Naive thymus-derived CD4-positive, alpha-beta T cell (primary cell): ENCODE results near the gene ZNF202. TPM values are rescaled to one million over a fixed set of nuclear protein-coding genes. Genes with fewer than 3 reads are reported as not detected.

Experiments used
- ATAC-seq: fragments of 150-1000 bp; cut with Tn5 transposase; 2 replicates; pipeline ENCODE4 v1.10.0; 2021; ENCODE audit warnings: mild to moderate bottlenecking, moderate library complexity
- CTCF ChIA-PET: fragments of 350-600 bp; sonication (Branson Sonifier 250); formaldehyde crosslinking; loops from one replicate; lab custom pipeline; 2021; ENCODE audit warnings: antibody characterized with exemption; lab: Charles Lee
- POLR2A ChIA-PET: fragments of 350-600 bp; sonication (Branson Sonifier 250); formaldehyde crosslinking; loops from one replicate; lab custom pipeline; 2021; ENCODE audit warnings: antibody characterized with exemption, inconsistent platforms; lab: Charles Lee
- DNase-seq, 9 donors: peaks; one replicate each; pipeline versions ENCODE4 v3.0.0 to v3.0.0-alpha.2; 2020 to 2022; ENCODE audit warnings: mixed read lengths in 1 of 9
- H3K27ac ChIP-seq: one replicate; pipeline ENCODE4 v1.7.0; 2013; ENCODE audit warnings: mild to moderate bottlenecking, low read depth, low read length, moderate library complexity
- H3K27me3 ChIP-seq, 2 donors: one replicate each; pipeline ENCODE4 v1.7.0; 2013; ENCODE audit warnings: low read length in 2 of 2, mild to moderate bottlenecking in 2 of 2, moderate library complexity in 2 of 2; ENCODE audit not compliant: control insufficient read depth in 2 of 2, insufficient read depth in 2 of 2
- H3K36me3 ChIP-seq, 3 experiments: 1 replicate in 2 of 3; 2 replicates in 1 of 3; pipeline ENCODE4 v1.7.0; 2013; ENCODE audit warnings: low read length in 3 of 3, mild to moderate bottlenecking in 3 of 3, moderate library complexity in 1 of 3; ENCODE audit not compliant: insufficient read depth in 3 of 3, control insufficient read depth in 2 of 3
- H3K4me1 ChIP-seq, 2 donors: one replicate each; pipeline ENCODE4 v1.7.0; 2013; ENCODE audit warnings: low read length in 2 of 2, mild to moderate bottlenecking in 2 of 2, moderate library complexity in 1 of 2; ENCODE audit not compliant: control insufficient read depth in 2 of 2, insufficient read depth in 2 of 2
- H3K4me3 ChIP-seq: 2 replicates; pipeline ENCODE4 v1.7.0; 2013; ENCODE audit warnings: mild to moderate bottlenecking, low read length
- H3K9me3 ChIP-seq, 3 experiments: 1 replicate in 2 of 3; 2 replicates in 1 of 3; pipeline ENCODE4 v1.7.0; 2013; ENCODE audit warnings: low read length in 3 of 3; ENCODE audit not compliant: control insufficient read depth in 2 of 3
- H3K27ac Mint-ChIP-seq, 9 donors: one replicate each; pipeline ENCODE4 v1.8.0; 2020 to 2022; ENCODE audit warnings: mixed read lengths in 9 of 9, mild to moderate bottlenecking in 8 of 9, moderate library complexity in 5 of 9, inconsistent platforms in 2 of 9
- H3K27me3 Mint-ChIP-seq, 5 donors: one replicate each; pipeline ENCODE4 v1.8.0; 2021 to 2022; ENCODE audit warnings: mixed read lengths in 5 of 5, mild to moderate bottlenecking in 1 of 5
- H3K36me3 Mint-ChIP-seq, 5 donors: one replicate each; pipeline ENCODE4 v1.8.0; 2020 to 2022; ENCODE audit warnings: mixed read lengths in 5 of 5, mild to moderate bottlenecking in 3 of 5, inconsistent platforms in 1 of 5
- H3K4me1 Mint-ChIP-seq, 7 donors: one replicate each; pipeline ENCODE4 v1.8.0; 2020 to 2022; ENCODE audit warnings: mixed read lengths in 7 of 7, mild to moderate bottlenecking in 3 of 7, inconsistent platforms in 1 of 7
- H3K4me3 Mint-ChIP-seq, 10 donors: one replicate each; pipeline ENCODE4 v1.8.0; 2020 to 2022; ENCODE audit warnings: mild to moderate bottlenecking in 10 of 10, mixed read lengths in 10 of 10, moderate library complexity in 6 of 10, inconsistent platforms in 2 of 10
- H3K9me3 Mint-ChIP-seq, 11 donors: one replicate each; pipeline ENCODE4 v1.8.0; 2020 to 2022; ENCODE audit warnings: mixed read lengths in 11 of 11, mild to moderate bottlenecking in 4 of 11, inconsistent platforms in 1 of 11, moderate library complexity in 1 of 11
- intact Hi-C, 2 donors: fragments of 100-400 bp; cut with micrococcal nuclease; formaldehyde crosslinking; loops; one replicate each; pipeline ENCODE4 v1.15.1; 2023
- polyA plus RNA-seq, 2 donors: library from polyadenylated mRNA; unstranded; fragments of 300-500 nt; fragmentation: Illumina TruSeq; gene quantifications; one replicate each; pipeline ENCODE4 v1.2.3, GENCODE V29; 2021
- total RNA-seq, 6 experiments: library from RNA in 5 of 6; stranded (reverse) in 5 of 6; gene quantifications; 1 replicate in 5 of 6; 2 replicates in 1 of 6; pipeline ENCODE4 v1.2.3 and lab custom pipeline; 2021 to 2026

ZNF202 gene
- total and polyA plus RNA-seq, 7 experiments from 2014 or later = 5.8 to 27.0 (median 15.9) TPM

GRCh38 chr11:123707606-123708205 lies 33.8 kb downstream of the ZNF202 start:
- H3K36me3 Mint-ChIP-seq = no peaks in the 10 kb centered on the region
- POLR2A ChIA-PET = interaction anchor here (1.0 kb wide), 1 partner anchor 34 kb away, joined by 3 read pairs; no protein-coding TSS in a partner anchor
- ATAC-seq = peak; percentile 63

GRCh38 chr11:123707206-123707605 lies 34.3 kb downstream of the ZNF202 start:
- H3K27ac ChIP-seq = no peak overlapping the region
- Mint-ChIP-seq H3K4me3 (no peak overlapping the region), H3K9me3 (peaks cover 0 to 1% (median 0%) of the 10 kb centered on the region in 11 donors), H3K27me3 (peaks cover 9 to 26% (median 12%) of the 10 kb centered on the region in 5 donors), H3K27ac (peak overlapping the region in 1 of 9 donors; percentile 18), H3K36me3 (no peaks in the 10 kb centered on the region), H3K4me1 (peaks cover 0 to 4% (median 0%) of the 10 kb centered on the region in 7 donors)
- ChIA-PET CTCF (interaction anchor here (0.6 to 7.5 kb wide), 10 partner anchors 8 to 127 kb away, joined by 3 to 99 read pairs (median 5); no protein-coding TSS in a partner anchor), POLR2A (interaction anchor here (1.0 kb wide), 1 partner anchor 35 kb away, joined by 3 read pairs; no protein-coding TSS in a partner anchor)
- H3K36me3 ChIP-seq = no peaks in the 10 kb centered on the region
- H3K4me1 ChIP-seq = no peaks in the 10 kb centered on the region
- intact Hi-C loops = loop anchor here (1.0 to 2.0 kb wide), 5 partner anchors 26 to 300 kb away; no protein-coding TSS in a partner anchor
- DNase-seq (no peak), ATAC-seq (no peak)
- no peaks in the 10 kb centered on the region for H3K9me3 ChIP-seq
- no peak overlapping the region for H3K4me3 ChIP-seq
- H3K27me3 ChIP-seq = no peaks in the 10 kb centered on the region

More at GRCh38 chr11:123707606-123708205, 33.8 kb downstream of the ZNF202 start:
- peaks cover 9 to 21% (median 17%) of the 10 kb centered on the region in 5 donors for H3K27me3 Mint-ChIP-seq
- intact Hi-C loops = loop anchor here (1.0 to 2.0 kb wide), 5 partner anchors 26 to 301 kb away; no protein-coding TSS in a partner anchor
- peaks cover 0 to 1% (median 0%) of the 10 kb centered on the region in 11 donors for H3K9me3 Mint-ChIP-seq
- Histone ChIP-seq H3K27me3 (no peaks in the 10 kb centered on the region), H3K4me3 (no peak overlapping the region), H3K4me1 (no peaks in the 10 kb centered on the region), H3K9me3 (no peaks in the 10 kb centered on the region), H3K36me3 (no peaks in the 10 kb centered on the region), H3K27ac (no peak overlapping the region)
- H3K27ac Mint-ChIP-seq = peak overlapping the region in 1 of 9 donors; percentile 18
- DNase-seq = peak; percentile 29 to 70 (median 58)
- H3K4me1 Mint-ChIP-seq = peaks cover 0 to 4% (median 0%) of the 10 kb centered on the region in 7 donors
- no peak overlapping the region for H3K4me3 Mint-ChIP-seq
- CTCF ChIA-PET = interaction anchor here (0.6 to 7.5 kb wide), 12 partner anchors 9 to 127 kb away, joined by 3 to 99 read pairs (median 5); no protein-coding TSS in a partner anchor

- DNase-seq = no peak
- intact Hi-C loops = no loop called here
These were observed 37.1 kb downstream of the ZNF202 start for GRCh38 chr11:123704341-123704740.

GRCh38 chr11:123702696-123703095 lies 38.8 kb downstream of the ZNF202 start:
- POLR2A ChIA-PET = no interaction called here

More at GRCh38 chr11:123704341-123704740, 37.1 kb downstream of the ZNF202 start:
- Histone ChIP-seq H3K4me3 (no peak overlapping the region), H3K27ac (no peak overlapping the region), H3K4me1 (no peaks in the 10 kb centered on the region), H3K36me3 (no peaks in the 10 kb centered on the region), H3K9me3 (no peaks in the 10 kb centered on the region), H3K27me3 (no peaks in the 10 kb centered on the region)
- H3K4me1 Mint-ChIP-seq = peaks cover 0 to 4% (median 0%) of the 10 kb centered on the region in 7 donors
- H3K27me3 Mint-ChIP-seq = peaks cover 14 to 21% (median 16%) of the 10 kb centered on the region in 5 donors
- H3K9me3 Mint-ChIP-seq = peaks cover 0 to 3% (median 0%) of the 10 kb centered on the region in 11 donors
- no peak overlapping the region for H3K27ac Mint-ChIP-seq
- no peak for ATAC-seq
- no peak overlapping the region for H3K4me3 Mint-ChIP-seq
- ChIA-PET CTCF (interaction anchor here (7.5 kb wide), 1 partner anchor 63 kb away, joined by 99 read pairs; no protein-coding TSS in a partner anchor), POLR2A (no interaction called here)
- peaks cover 0 to 3% (median 0%) of the 10 kb centered on the region in 5 donors for H3K36me3 Mint-ChIP-seq

GRCh38 chr11:123702139-123702538 lies 39.3 kb downstream of the ZNF202 start:
- no peak for DNase-seq
- H3K4me1 Mint-ChIP-seq = no peaks in the 10 kb centered on the region
- Histone ChIP-seq H3K27me3 (no peaks in the 10 kb centered on the region), H3K4me1 (no peaks in the 10 kb centered on the region), H3K36me3 (no peaks in the 10 kb centered on the region), H3K4me3 (no peak overlapping the region), H3K9me3 (no peaks in the 10 kb centered on the region), H3K27ac (no peak overlapping the region)
- CTCF ChIA-PET = interaction anchor here (7.5 kb wide), 1 partner anchor 61 kb away, joined by 99 read pairs; no protein-coding TSS in a partner anchor
- peaks cover 16 to 29% (median 26%) of the 10 kb centered on the region in 5 donors for H3K27me3 Mint-ChIP-seq
- ATAC-seq = no peak
- peaks cover 0 to 3% (median 0%) of the 10 kb centered on the region in 5 donors for H3K36me3 Mint-ChIP-seq
- peaks cover 0 to 3% (median 0%) of the 10 kb centered on the region in 11 donors for H3K9me3 Mint-ChIP-seq
- no peak overlapping the region for H3K4me3 Mint-ChIP-seq
- no peak overlapping the region for H3K27ac Mint-ChIP-seq
- POLR2A ChIA-PET = no interaction called here
- intact Hi-C loops = no loop called here

More at GRCh38 chr11:123702696-123703095, 38.8 kb downstream of the ZNF202 start:
- intact Hi-C loops = no loop called here
- H3K36me3 ChIP-seq = no peaks in the 10 kb centered on the region
- H3K36me3 Mint-ChIP-seq = peaks cover 0 to 3% (median 0%) of the 10 kb centered on the region in 5 donors
- DNase-seq (no peak), ATAC-seq (no peak)
- H3K4me1 ChIP-seq = no peaks in the 10 kb centered on the region
- no peaks in the 10 kb centered on the region for H3K9me3 ChIP-seq
- H3K27me3 Mint-ChIP-seq = peaks cover 16 to 26% (median 21%) of the 10 kb centered on the region in 5 donors
- H3K27ac Mint-ChIP-seq = no peak overlapping the region
- H3K27me3 ChIP-seq = no peaks in the 10 kb centered on the region
- peaks cover 0 to 4% (median 0%) of the 10 kb centered on the region in 7 donors for H3K4me1 Mint-ChIP-seq
- no peak overlapping the region for H3K4me3 ChIP-seq
- CTCF ChIA-PET = interaction anchor here (0.6 to 7.5 kb wide), 2 partner anchors 11 to 62 kb away, joined by 3 to 99 read pairs; no protein-coding TSS in a partner anchor
- peaks cover 0 to 3% (median 0%) of the 10 kb centered on the region in 11 donors for H3K9me3 Mint-ChIP-seq
- no peak overlapping the region for H3K27ac ChIP-seq
- H3K4me3 Mint-ChIP-seq = no peak overlapping the region

GRCh38 chr11:123700772-123701171 lies 40.7 kb downstream of the ZNF202 start:
- Mint-ChIP-seq H3K36me3 (peaks cover 0 to 3% (median 0%) of the 10 kb centered on the region in 5 donors), H3K9me3 (peaks cover 0 to 3% (median 0%) of the 10 kb centered on the region in 11 donors), H3K27ac (no peak overlapping the region), H3K4me1 (no peaks in the 10 kb centered on the region), H3K27me3 (peaks cover 16 to 31% (median 26%) of the 10 kb centered on the region in 5 donors), H3K4me3 (no peak overlapping the region)
- Histone ChIP-seq H3K27ac (no peak overlapping the region), H3K4me3 (no peak overlapping the region), H3K27me3 (no peaks in the 10 kb centered on the region), H3K36me3 (no peaks in the 10 kb centered on the region), H3K9me3 (no peaks in the 10 kb centered on the region), H3K4me1 (no peaks in the 10 kb centered on the region)
- intact Hi-C loops = no loop called here
- POLR2A ChIA-PET = no interaction called here
- CTCF ChIA-PET = no interaction called here
- DNase-seq (no peak), ATAC-seq (no peak)
